ENCODE measurements around the gene KRTAP12-4.

The KRTAP12-4 gene

DNA sequence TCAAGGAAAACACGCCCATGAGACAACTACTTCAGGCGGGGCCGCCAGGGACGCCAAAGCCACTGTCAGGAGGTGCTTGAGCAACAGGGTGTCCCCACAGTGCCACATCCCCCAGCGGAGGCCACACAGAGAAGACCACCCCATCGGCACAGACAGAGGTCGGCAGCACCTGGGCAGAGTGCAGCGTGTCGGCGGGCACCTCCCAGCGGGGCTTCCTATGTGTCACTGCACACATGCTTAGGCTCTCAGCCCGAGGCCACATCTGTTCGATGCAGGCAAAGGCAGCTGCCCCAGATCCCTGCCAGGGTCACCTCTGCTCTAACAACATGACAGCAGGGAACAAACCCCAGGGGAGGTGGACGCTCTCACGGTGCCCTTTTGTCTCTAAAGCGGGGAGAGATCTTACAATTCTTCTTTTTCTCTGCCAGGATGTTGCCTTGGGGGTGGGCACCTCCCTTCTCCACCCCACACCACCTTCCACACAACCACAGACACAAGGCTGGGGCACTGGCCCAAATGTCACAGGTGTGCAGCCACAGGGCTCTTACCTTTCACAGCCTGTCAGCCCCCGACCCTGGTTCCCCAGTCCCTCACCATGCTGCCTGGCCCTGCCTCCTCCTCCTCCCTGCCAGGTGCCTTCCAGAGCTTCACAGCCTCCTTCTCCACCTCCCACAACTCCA is 38.4 kb downstream of the KRTAP12-4 start:
- POLR2A ChIA-PET, result no interaction called here
- no peak overlapping the region for H3K4me3 ChIP-seq (ENCODE audit: low read depth, low read length)
- TF ChIP-seq, protein P1, sequence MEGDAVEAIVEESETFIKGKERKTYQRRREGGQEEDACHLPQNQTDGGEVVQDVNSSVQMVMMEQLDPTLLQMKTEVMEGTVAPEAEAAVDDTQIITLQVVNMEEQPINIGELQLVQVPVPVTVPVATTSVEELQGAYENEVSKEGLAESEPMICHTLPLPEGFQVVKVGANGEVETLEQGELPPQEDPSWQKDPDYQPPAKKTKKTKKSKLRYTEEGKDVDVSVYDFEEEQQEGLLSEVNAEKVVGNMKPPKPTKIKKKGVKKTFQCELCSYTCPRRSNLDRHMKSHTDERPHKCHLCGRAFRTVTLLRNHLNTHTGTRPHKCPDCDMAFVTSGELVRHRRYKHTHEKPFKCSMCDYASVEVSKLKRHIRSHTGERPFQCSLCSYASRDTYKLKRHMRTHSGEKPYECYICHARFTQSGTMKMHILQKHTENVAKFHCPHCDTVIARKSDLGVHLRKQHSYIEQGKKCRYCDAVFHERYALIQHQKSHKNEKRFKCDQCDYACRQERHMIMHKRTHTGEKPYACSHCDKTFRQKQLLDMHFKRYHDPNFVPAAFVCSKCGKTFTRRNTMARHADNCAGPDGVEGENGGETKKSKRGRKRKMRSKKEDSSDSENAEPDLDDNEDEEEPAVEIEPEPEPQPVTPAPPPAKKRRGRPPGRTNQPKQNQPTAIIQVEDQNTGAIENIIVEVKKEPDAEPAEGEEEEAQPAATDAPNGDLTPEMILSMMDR (IDR thresholded peaks at IDR 0.05; ENCODE audit: insufficient read depth, low read length, missing control alignments), result no peak
- DNase-seq (ENCODE audit: low read depth, low spot score), result no peak
- CTCF ChIA-PET, result no interaction called here

DNA sequence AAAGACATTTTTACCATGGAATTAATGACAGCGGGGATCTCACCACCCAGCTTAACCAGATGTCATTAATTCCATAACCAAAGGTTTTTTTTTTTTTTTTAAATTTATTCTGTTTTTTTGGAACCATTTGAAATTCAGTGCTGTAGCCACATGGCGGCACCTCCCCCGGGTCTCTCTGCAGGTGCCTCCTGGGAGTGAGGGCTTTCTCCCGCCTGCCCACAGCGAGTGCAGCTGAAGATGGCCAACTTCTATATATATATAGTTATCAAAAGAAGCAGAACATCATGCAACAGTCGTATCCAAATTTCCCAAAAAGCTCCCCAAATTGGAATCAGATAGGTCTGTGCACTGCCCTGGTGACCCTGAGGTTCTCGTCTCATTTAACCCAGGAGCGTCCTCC is 39.0 kb downstream of the KRTAP12-4 start:
- no peak for DNase-seq (ENCODE audit: low read depth, low spot score)
- TF ChIP-seq, protein P1 (IDR thresholded peaks at IDR 0.05; ENCODE audit: insufficient read depth, low read length, missing control alignments), result no peak
- CTCF ChIA-PET, result interaction anchor here (1.3 kb wide), 1 partner anchor 178 kb away, joined by 3 read pairs; no protein-coding TSS in a partner anchor
- no peak overlapping the region for H3K4me3 ChIP-seq (ENCODE audit: low read depth, low read length)
- POLR2A ChIA-PET, result no interaction called here

DNA sequence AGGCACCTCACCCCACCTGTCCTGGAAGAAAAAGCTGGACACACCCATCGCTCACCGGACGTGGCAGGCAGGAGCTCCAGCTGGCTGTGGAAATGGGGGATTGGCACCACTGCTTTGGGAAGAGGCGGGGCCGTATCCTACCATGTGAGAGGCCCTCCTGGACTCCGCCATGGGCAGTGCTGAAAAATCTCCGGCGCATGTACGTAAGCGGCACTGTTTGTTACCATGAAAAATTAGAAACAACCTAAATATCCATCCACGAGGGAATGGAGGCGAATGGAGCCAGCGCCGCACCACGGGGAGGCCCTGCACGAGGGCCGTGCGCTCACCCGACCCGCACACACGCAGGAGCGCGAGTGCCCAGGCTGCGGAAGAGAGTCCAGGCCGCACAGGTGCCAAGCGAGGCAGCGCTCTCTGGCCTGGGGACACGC is 39.5 kb downstream of the KRTAP12-4 start:
- ChIA-PET POLR2A (no interaction called here), CTCF (interaction anchor here (1.3 kb wide), 1 partner anchor 178 kb away, joined by 3 read pairs; no protein-coding TSS in a partner anchor)
- TF ChIP-seq, protein P1 (IDR thresholded peaks at IDR 0.05; ENCODE audit: insufficient read depth, low read length, missing control alignments), result no peak
- no peak for DNase-seq (ENCODE audit: low read depth, low spot score)
- no peak overlapping the region for H3K4me3 ChIP-seq (ENCODE audit: low read depth, low read length)

DNA sequence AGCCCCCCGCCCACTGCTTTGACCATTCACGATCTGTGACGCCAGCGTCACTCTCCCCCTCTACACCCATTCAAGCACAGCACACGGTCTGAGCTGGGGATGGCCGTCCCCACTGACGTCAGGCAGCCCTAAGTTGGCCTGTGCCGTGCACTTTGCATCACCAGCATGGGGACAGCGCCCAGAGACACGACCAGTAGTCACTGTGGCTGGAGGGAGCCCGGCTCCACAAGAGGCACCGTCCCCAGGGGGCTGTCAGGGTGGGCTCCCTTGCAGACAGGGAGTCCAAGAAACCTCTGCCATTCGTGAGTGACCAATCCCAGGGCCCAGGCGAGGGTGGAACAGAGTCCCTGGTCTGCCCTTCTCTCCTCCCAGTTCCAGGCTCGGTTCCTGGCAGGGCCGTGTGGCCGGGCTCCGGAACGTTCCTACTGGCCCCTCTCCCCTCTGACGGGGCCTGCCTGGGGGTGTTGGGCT is 40.3 kb downstream of the KRTAP12-4 start:
- POLR2A ChIA-PET, result no interaction called here
- H3K4me3 ChIP-seq (ENCODE audit: low read depth, low read length), result no peak overlapping the region
- DNase-seq (ENCODE audit: low read depth, low spot score), result no peak
- TF ChIP-seq, protein P1 (IDR thresholded peaks at IDR 0.05; ENCODE audit: insufficient read depth, low read length, missing control alignments), result no peak
- CTCF ChIA-PET, result interaction anchor here (1.3 kb wide), 1 partner anchor 179 kb away, joined by 3 read pairs; no protein-coding TSS in a partner anchor

DNA sequence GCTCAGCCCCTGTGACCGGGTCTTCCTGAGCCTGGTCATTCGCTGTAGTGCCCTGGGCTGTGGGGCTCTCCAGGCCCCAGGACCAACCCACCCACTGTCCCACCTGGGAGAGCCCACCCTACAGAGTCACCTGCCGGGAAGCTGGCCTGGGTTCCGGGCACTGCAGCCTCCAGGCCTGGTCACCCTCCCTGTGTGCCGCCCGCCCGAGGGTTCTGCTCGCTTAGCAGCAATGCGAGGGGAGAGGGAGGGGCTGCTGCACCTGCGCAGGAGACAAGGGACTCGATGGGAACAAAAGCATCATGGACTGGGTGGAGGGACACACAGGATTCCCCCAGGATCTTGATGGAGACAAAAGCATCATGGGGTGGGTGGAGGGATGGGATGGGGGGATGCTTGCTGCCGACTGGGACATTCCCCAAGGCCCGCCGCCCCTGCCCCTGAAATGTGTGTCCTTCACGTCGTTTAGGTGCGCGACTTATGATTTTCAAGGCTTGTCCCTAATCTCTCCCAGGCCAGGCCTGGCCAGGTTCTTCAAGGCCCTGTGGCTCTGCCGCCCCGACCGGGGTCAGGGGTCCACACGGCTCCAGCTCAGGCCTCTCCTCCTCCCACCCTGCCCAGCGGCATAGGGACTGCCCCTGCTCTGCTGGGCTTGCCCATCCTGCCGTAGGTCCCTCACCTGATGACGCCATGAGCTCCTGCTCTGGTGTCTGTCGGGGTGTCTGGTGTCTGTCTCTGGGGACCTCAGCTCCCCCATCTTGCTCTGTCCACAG is 40.9 kb downstream of the KRTAP12-4 start:
- TF ChIP-seq, protein P1 (IDR thresholded peaks at IDR 0.05; ENCODE audit: insufficient read depth, low read length, missing control alignments), result no peak
- CTCF ChIA-PET, result no interaction called here
- POLR2A ChIA-PET, result no interaction called here

DNA sequence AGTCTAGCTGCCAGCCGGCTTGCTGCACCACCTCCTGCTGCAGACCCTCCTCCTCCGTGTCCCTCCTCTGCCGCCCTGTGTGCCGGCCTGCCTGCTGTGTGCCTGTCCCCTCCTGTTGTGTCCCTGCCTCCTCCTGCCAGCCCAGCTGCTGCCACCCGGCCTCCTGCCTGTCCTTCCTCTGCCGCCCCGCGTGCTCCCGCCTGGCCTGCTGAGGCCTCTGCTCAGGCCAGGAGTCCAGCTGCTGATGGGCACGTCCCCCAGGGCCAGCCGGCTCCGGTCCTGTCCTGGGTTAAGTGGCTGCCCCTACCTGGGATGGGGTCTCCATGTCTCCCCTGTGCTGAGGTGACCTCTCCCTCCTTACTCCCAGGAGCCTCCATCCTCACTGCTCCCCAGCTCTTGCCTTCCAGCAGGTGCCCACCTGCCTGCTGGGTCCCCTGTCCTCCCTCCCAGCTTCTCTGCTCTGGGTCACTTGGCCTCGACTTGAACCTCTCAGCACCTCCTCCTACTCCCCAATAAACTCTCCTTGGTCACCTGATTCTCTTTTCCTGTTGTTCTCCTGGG is 41.7 kb downstream of the KRTAP12-4 start:
- ChIA-PET CTCF (no interaction called here), POLR2A (no interaction called here)
- DNase-seq (ENCODE audit: low read depth, low spot score), result no peak
- TF ChIP-seq, protein P1 (IDR thresholded peaks at IDR 0.05; ENCODE audit: insufficient read depth, low read length, missing control alignments), result no peak
- no peak overlapping the region for H3K4me3 ChIP-seq (ENCODE audit: low read depth, low read length)

More for the DNA sequence above, 40.9 kb downstream of the KRTAP12-4 start:
- no peak overlapping the region for H3K4me3 ChIP-seq (ENCODE audit: low read depth, low read length)
- DNase-seq (ENCODE audit: low read depth, low spot score), result no peak
